IPS DF 6.9 (cell line): ENCODE data around the gene PAMR1.
"Not testable (repeated sequence)": the region's sequence is repeated elsewhere in the genome, so short reads cannot be mapped to it uniquely, and the experiment has no call there.

Experiments
- DNase-seq: peaks from one replicate; pipeline ENCODE4 v3.0.0-alpha.2; 2013; ENCODE audit warnings: low read depth, low spot score
- H3K27ac ChIP-seq: one replicate; pipeline ENCODE4 v1.5.1; 2013; ENCODE audit warnings: low read length, control low read depth
- H3K27me3 ChIP-seq: 2 replicates; pipeline ENCODE4 v1.6.1; 2013; ENCODE audit warnings: mild to moderate bottlenecking, low read length; ENCODE audit not compliant: control insufficient read depth, insufficient read depth
- H3K36me3 ChIP-seq: 2 replicates; pipeline ENCODE4 v1.6.1; 2013; ENCODE audit warnings: low read length; ENCODE audit not compliant: control insufficient read depth, insufficient read depth
- H3K4me1 ChIP-seq: 2 replicates; pipeline ENCODE4 v1.6.1; 2013; ENCODE audit warnings: low read length; ENCODE audit not compliant: control insufficient read depth, insufficient read depth
- H3K4me3 ChIP-seq: 2 replicates; pipeline ENCODE4 v1.5.1; 2013; ENCODE audit warnings: mild to moderate bottlenecking, low read length
- H3K9me3 ChIP-seq: 2 replicates; pipeline ENCODE4 v1.6.1; 2013; ENCODE audit warnings: low read length, inconsistent platforms; ENCODE audit not compliant: control insufficient read depth, insufficient read depth
- WGBS: extraction: QIAGEN DNeasy Blood & Tissue Kit; methylation state at CpG from one replicate; pipeline ENCODE4 v1.1.7; 2013; ENCODE audit warnings: mixed read lengths, missing lambda C conversion rate; ENCODE audit not compliant: insufficient read length, insufficient coverage; 5-methylcytosine and 5-hydroxymethylcytosine counted together

PAMR1 gene

GRCh38 chr11:35554491-35555437, 29.3 kb upstream of the PAMR1 start:
- no peak for DNase-seq
- no peak overlapping the region for H3K4me3 ChIP-seq
- H3K36me3 ChIP-seq = no peaks in the 10 kb centered on the region
- WGBS = no CpG with 5 or more reads among the region's 5 CpGs
- no peaks in the 10 kb centered on the region for H3K27me3 ChIP-seq
- no peaks in the 10 kb centered on the region for H3K9me3 ChIP-seq
- no peak overlapping the region for H3K27ac ChIP-seq
- 0 out of 2 replicates have a peak, but pooled peaks cover under 1% of the 10 kb centered on the region for H3K4me1 ChIP-seq

- Histone ChIP-seq H3K36me3 (no peaks in the 10 kb centered on the region), H3K27ac (no peak overlapping the region), H3K4me1 (0 out of 2 replicates have a peak, but pooled peaks cover 2% of the 10 kb centered on the region), H3K4me3 (no peak overlapping the region), H3K27me3 (no peaks in the 10 kb centered on the region), H3K9me3 (no peaks in the 10 kb centered on the region)
- no peak for DNase-seq
- no CpG with 5 or more reads among the region's 1 CpG for WGBS
Measured at GRCh38 chr11:35553831-35554230, 28.4 kb upstream of the PAMR1 start.

GRCh38 chr11:35553021-35553420, 27.6 kb upstream of the PAMR1 start:
- Histone ChIP-seq H3K27ac (no peak overlapping the region), H3K9me3 (no peaks in the 10 kb centered on the region), H3K4me1 (0 out of 2 replicates have a peak, but pooled peaks cover 2% of the 10 kb centered on the region), H3K27me3 (no peaks in the 10 kb centered on the region), H3K4me3 (no peak overlapping the region), H3K36me3 (no peaks in the 10 kb centered on the region)
- DNase-seq = no peak
- WGBS = no CpG with 5 or more reads among the region's 3 CpGs

- Histone ChIP-seq H3K4me3 (no peak overlapping the region), H3K36me3 (no peaks in the 10 kb centered on the region), H3K4me1 (0 out of 2 replicates have a peak, but pooled peaks cover 2% of the 10 kb centered on the region), H3K9me3 (no peaks in the 10 kb centered on the region), H3K27me3 (no peaks in the 10 kb centered on the region), H3K27ac (no peak overlapping the region)
- no peak for DNase-seq
- no CpG with 5 or more reads among the region's 5 CpGs for WGBS
Measured at GRCh38 chr11:35552616-35553015, 27.2 kb upstream of the PAMR1 start.

- H3K27me3 ChIP-seq = no peaks in the 10 kb centered on the region
- no peak for DNase-seq
- no peak overlapping the region for H3K4me3 ChIP-seq
- 0 out of 2 replicates have a peak, but pooled peaks cover 2% of the 10 kb centered on the region for H3K4me1 ChIP-seq
- no peak overlapping the region for H3K27ac ChIP-seq
- whole genome bisulfite sequencing = no CpG with 5 or more reads among the region's 3 CpGs
- no peaks in the 10 kb centered on the region for H3K36me3 ChIP-seq
- H3K9me3 ChIP-seq = no peaks in the 10 kb centered on the region
Measured at GRCh38 chr11:35550374-35551036, 25.1 kb upstream of the PAMR1 start.

GRCh38 chr11:35549787-35550186, 24.4 kb upstream of the PAMR1 start:
- no peaks in the 10 kb centered on the region for H3K9me3 ChIP-seq
- H3K27me3 ChIP-seq = no peaks in the 10 kb centered on the region
- no peak overlapping the region for H3K27ac ChIP-seq
- H3K4me3 ChIP-seq = no peak overlapping the region
- WGBS = no CpG with 5 or more reads among the region's 3 CpGs
- no peaks in the 10 kb centered on the region for H3K36me3 ChIP-seq
- H3K4me1 ChIP-seq = 0 out of 2 replicates have a peak, but pooled peaks cover 2% of the 10 kb centered on the region
- no peak for DNase-seq

- no peak for DNase-seq
- Histone ChIP-seq H3K4me3 (no peak overlapping the region), H3K27ac (no peak overlapping the region), H3K27me3 (no peaks in the 10 kb centered on the region), H3K4me1 (0 out of 2 replicates have a peak, but pooled peaks cover 2% of the 10 kb centered on the region), H3K36me3 (no peaks in the 10 kb centered on the region), H3K9me3 (no peaks in the 10 kb centered on the region)
- WGBS = no CpG with 5 or more reads among the region's 4 CpGs
Measured at GRCh38 chr11:35548925-35549561, 23.6 kb upstream of the PAMR1 start.

GRCh38 chr11:35547995-35548394, 22.6 kb upstream of the PAMR1 start:
- no CpG with 5 or more reads among the region's 4 CpGs for WGBS
- H3K4me1 ChIP-seq, H3K9me3 ChIP-seq, H3K27ac ChIP-seq, H3K4me3 ChIP-seq, DNase-seq, H3K36me3 ChIP-seq, H3K27me3 ChIP-seq: not testable (repeated sequence)

- no peaks in the 10 kb centered on the region for H3K27me3 ChIP-seq
- WGBS = no CpG with 5 or more reads among the region's 3 CpGs
- H3K36me3 ChIP-seq = no peaks in the 10 kb centered on the region
- 0 out of 2 replicates have a peak, but pooled peaks cover 2% of the 10 kb centered on the region for H3K4me1 ChIP-seq
- no peak overlapping the region for H3K4me3 ChIP-seq
- H3K27ac ChIP-seq = no peak overlapping the region
- no peaks in the 10 kb centered on the region for H3K9me3 ChIP-seq
- no peak for DNase-seq
Measured at GRCh38 chr11:35546317-35546716, 20.9 kb upstream of the PAMR1 start.

- Histone ChIP-seq H3K4me1 (0 out of 2 replicates have a peak, but pooled peaks cover 2% of the 10 kb centered on the region), H3K4me3 (no peak overlapping the region), H3K27me3 (no peaks in the 10 kb centered on the region), H3K9me3 (no peaks in the 10 kb centered on the region), H3K36me3 (no peaks in the 10 kb centered on the region), H3K27ac (no peak overlapping the region)
- no CpG with 5 or more reads among the region's 9 CpGs for WGBS
- no peak for DNase-seq
Measured at GRCh38 chr11:35545391-35546003, 20.1 kb upstream of the PAMR1 start.
